B cell (primary cell): ENCODE measurements around the gene RSPO3. TPM values are rescaled to one million over a fixed set of nuclear protein-coding genes. Genes with fewer than 3 reads are reported as not detected.

Source experiments
- ATAC-seq: fragments of 200-7000 bp; cut with Tn5 transposase; one replicate; pipeline ENCODE4 v1.10.0; 2021; ENCODE audit warnings: low read depth, mild to moderate bottlenecking, moderate number of reproducible peaks, moderate library complexity
- CTCF ChIA-PET: fragments of 350-600 bp; sonication (Branson Sonifier 250); formaldehyde crosslinking; loops from one replicate; lab custom pipeline; 2021; ENCODE audit warnings: antibody characterized with exemption, inconsistent platforms; lab: Charles Lee
- POLR2A ChIA-PET: fragments of 350-600 bp; sonication (Branson Sonifier 250); formaldehyde crosslinking; loops from one replicate; lab custom pipeline; 2021; ENCODE audit warnings: antibody characterized with exemption; lab: Charles Lee
- DNase-seq: peaks from one replicate; pipeline ENCODE4 v3.0.0; 2013
- H2AFZ ChIP-seq: 2 replicates; pipeline ENCODE4 v1.6.1; 2012; ENCODE audit warnings: mild to moderate bottlenecking, low read depth, low read length; ENCODE audit not compliant: insufficient read depth, poor library complexity, severe bottlenecking
- H3K27ac ChIP-seq, 2 donors: 1 replicate in 1 of 2; 2 replicates in 1 of 2; pipeline ENCODE4 v1.5.1; 2012 to 2013; ENCODE audit warnings: low read length in 2 of 2, mild to moderate bottlenecking in 2 of 2, moderate library complexity in 1 of 2
- H3K27me3 ChIP-seq, 4 experiments: fragments of 200-600 bp in 1 of 4; sonication (generic) in 1 of 4; replicated peaks in 1 of 4; 1 replicate in 2 of 4; 2 replicates in 2 of 4; pipeline versions ENCODE4 v1.6.1 to v1.7.0; 2013 to 2016; ENCODE audit warnings: low read length in 3 of 4, mild to moderate bottlenecking in 2 of 4, mixed read lengths in 1 of 4, moderate library complexity in 1 of 4; ENCODE audit not compliant: insufficient read depth in 4 of 4, control insufficient read depth in 3 of 4; ENCODE audit errors: control extremely low read depth in 1 of 4
- H3K36me3 ChIP-seq, 2 experiments: replicated peaks in 1 of 2; 1 replicate in 1 of 2; 2 replicates in 1 of 2; pipeline versions ENCODE4 v1.6.1 to v1.7.1; 2013; ENCODE audit warnings: low read length in 1 of 2; ENCODE audit not compliant: insufficient read depth in 2 of 2, control insufficient read depth in 1 of 2; ENCODE audit errors: control extremely low read depth in 1 of 2, extremely low read depth in 1 of 2
- H3K4me1 ChIP-seq, 2 donors: fragments of 200-600 bp in 1 of 2; sonication (generic) in 1 of 2; 1 replicate in 1 of 2; 2 replicates in 1 of 2; pipeline versions ENCODE4 v1.5.1 to v1.6.1; 2013 to 2017; ENCODE audit warnings: low read length in 2 of 2; ENCODE audit not compliant: control insufficient read depth in 2 of 2, insufficient read depth in 2 of 2
- H3K4me2 ChIP-seq: replicated peaks from 2 replicates; pipeline ENCODE3; 2012; ENCODE audit warnings: mild to moderate bottlenecking, low read depth, low read length; ENCODE audit not compliant: poor library complexity, severe bottlenecking
- H3K4me3 ChIP-seq, 5 experiments: fragments of 200-600 bp in 1 of 5; sonication (generic) in 1 of 5; 1 replicate in 3 of 5; 2 replicates in 2 of 5; pipeline versions ENCODE4 v1.5.1 to v1.7.0; 2011 to 2016; ENCODE audit warnings: low read length in 4 of 5, mild to moderate bottlenecking in 4 of 5, low read depth in 2 of 5, control low read depth in 1 of 5, moderate library complexity in 1 of 5; ENCODE audit not compliant: insufficient read depth in 1 of 5; ENCODE audit errors: control extremely low read depth in 1 of 5, extremely low read depth in 1 of 5
- H3K79me2 ChIP-seq: fragments of 200-600 bp; sonication (generic); one replicate; pipeline ENCODE4 v1.6.0; 2016; ENCODE audit warnings: low read length; ENCODE audit not compliant: control insufficient read depth, insufficient read depth
- H3K9ac ChIP-seq: fragments of 200-600 bp; sonication (generic); 2 replicates; pipeline ENCODE4 v1.6.1; 2017; ENCODE audit warnings: mild to moderate bottlenecking, low read length, moderate library complexity
- H3K9me3 ChIP-seq, 3 donors: one replicate each; pipeline versions ENCODE4 v1.6.1 to v1.7.1; 2013; ENCODE audit warnings: low read length in 2 of 3; ENCODE audit not compliant: control insufficient read depth in 2 of 3, insufficient read depth in 1 of 3; ENCODE audit errors: control extremely low read depth in 1 of 3
- H4K20me1 ChIP-seq: 2 replicates; pipeline ENCODE4 v1.6.0; 2012; ENCODE audit warnings: mild to moderate bottlenecking, low read length; ENCODE audit not compliant: insufficient read depth, control insufficient read depth, poor library complexity, severe bottlenecking
- H3K27ac Mint-ChIP-seq: one replicate; pipeline ENCODE4 v1.8.0; 2021; ENCODE audit warnings: mixed read lengths
- H3K27me3 Mint-ChIP-seq: one replicate; pipeline ENCODE4 v1.8.0; 2021; ENCODE audit warnings: mixed read lengths
- H3K4me1 Mint-ChIP-seq: one replicate; pipeline ENCODE4 v1.8.0; 2021; ENCODE audit warnings: mixed read lengths
- H3K4me3 Mint-ChIP-seq: one replicate; pipeline ENCODE4 v1.8.0; 2021; ENCODE audit warnings: mixed read lengths
- H3K9me3 Mint-ChIP-seq: one replicate; pipeline ENCODE4 v1.8.0; 2022; ENCODE audit warnings: mixed read lengths; ENCODE audit not compliant: insufficient read depth
- EZH2 ChIP-seq: IDR thresholded peaks from 2 replicates; pipeline ENCODE4 v1.6.1; 2012; ENCODE audit warnings: borderline replicate concordance, low read depth, mild to moderate bottlenecking, moderate library complexity, low read length; ENCODE audit not compliant: insufficient read depth, poor library complexity, severe bottlenecking
- intact Hi-C: fragments of 100-400 bp; cut with micrococcal nuclease; formaldehyde crosslinking; loops from one replicate; pipeline ENCODE4 v1.10.0; 2022
- polyA plus RNA-seq: library from polyadenylated mRNA; depleted of rRNA; stranded (reverse); fragments of >200 nt; gene quantifications from 2 replicates; pipeline ENCODE4 v1.2.3, GENCODE V29; 2012
- total RNA-seq, 2 donors: library from RNA; stranded (reverse); fragments of 120-200 nt in 1 of 2; gene quantifications; 1 replicate in 1 of 2; 2 replicates in 1 of 2; pipeline versions ENCODE4 v1.2.3 to v1.2.4, GENCODE V29; 2013 to 2022
- TF ChIP-seq, protein P1 (sequence below): fragments of 200-600 bp; IDR thresholded peaks from one replicate; pipeline ENCODE4 v1.8.0; 2022; ENCODE audit warnings: antibody characterized with exemption, mild to moderate bottlenecking

The RSPO3 gene
- total and polyA plus RNA-seq, 2 donors (not counting 1 experiment from before 2014, with no cell fraction given) = not detected

- peaks cover 19% of the 10 kb centered on the region for H3K4me1 Mint-ChIP-seq
- H4K20me1 ChIP-seq = no peaks in the 10 kb centered on the region
- no peak overlapping the region for H2AFZ ChIP-seq
- peaks cover 23% of the 10 kb centered on the region in 2 donors for H3K4me1 ChIP-seq
- no peaks in the 10 kb centered on the region for H3K9me3 Mint-ChIP-seq
- ChIA-PET CTCF (no interaction called here), POLR2A (no interaction called here)
- no peaks in the 10 kb centered on the region for H3K79me2 ChIP-seq
- no peak overlapping the region for H3K4me3 Mint-ChIP-seq
- H3K27me3 Mint-ChIP-seq = peaks cover 21% of the 10 kb centered on the region
- no peak overlapping the region for H3K27ac ChIP-seq
- intact Hi-C loops = no loop called here
- no peak overlapping the region for H3K27ac Mint-ChIP-seq
- no peak for ATAC-seq
- H3K9me3 ChIP-seq = peaks cover 0 to 8% (median 0%) of the 10 kb centered on the region in 3 donors
- TF ChIP-seq EZH2 = no peak
- TF ChIP-seq, protein P1, sequence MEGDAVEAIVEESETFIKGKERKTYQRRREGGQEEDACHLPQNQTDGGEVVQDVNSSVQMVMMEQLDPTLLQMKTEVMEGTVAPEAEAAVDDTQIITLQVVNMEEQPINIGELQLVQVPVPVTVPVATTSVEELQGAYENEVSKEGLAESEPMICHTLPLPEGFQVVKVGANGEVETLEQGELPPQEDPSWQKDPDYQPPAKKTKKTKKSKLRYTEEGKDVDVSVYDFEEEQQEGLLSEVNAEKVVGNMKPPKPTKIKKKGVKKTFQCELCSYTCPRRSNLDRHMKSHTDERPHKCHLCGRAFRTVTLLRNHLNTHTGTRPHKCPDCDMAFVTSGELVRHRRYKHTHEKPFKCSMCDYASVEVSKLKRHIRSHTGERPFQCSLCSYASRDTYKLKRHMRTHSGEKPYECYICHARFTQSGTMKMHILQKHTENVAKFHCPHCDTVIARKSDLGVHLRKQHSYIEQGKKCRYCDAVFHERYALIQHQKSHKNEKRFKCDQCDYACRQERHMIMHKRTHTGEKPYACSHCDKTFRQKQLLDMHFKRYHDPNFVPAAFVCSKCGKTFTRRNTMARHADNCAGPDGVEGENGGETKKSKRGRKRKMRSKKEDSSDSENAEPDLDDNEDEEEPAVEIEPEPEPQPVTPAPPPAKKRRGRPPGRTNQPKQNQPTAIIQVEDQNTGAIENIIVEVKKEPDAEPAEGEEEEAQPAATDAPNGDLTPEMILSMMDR = no peak
- H3K27me3 ChIP-seq = peaks cover 0 to 23% (median 20%) of the 10 kb centered on the region in 4 experiments
- H3K9ac ChIP-seq = no peak overlapping the region
- no peak overlapping the region for H3K4me3 ChIP-seq
- H3K36me3 ChIP-seq = no peaks in the 10 kb centered on the region
- no peak for DNase-seq
- H3K4me2 ChIP-seq = no peak overlapping the region
These were observed 5.7 kb downstream of the RSPO3 start for GRCh38 chr6:127124172-127124571.

DNA sequence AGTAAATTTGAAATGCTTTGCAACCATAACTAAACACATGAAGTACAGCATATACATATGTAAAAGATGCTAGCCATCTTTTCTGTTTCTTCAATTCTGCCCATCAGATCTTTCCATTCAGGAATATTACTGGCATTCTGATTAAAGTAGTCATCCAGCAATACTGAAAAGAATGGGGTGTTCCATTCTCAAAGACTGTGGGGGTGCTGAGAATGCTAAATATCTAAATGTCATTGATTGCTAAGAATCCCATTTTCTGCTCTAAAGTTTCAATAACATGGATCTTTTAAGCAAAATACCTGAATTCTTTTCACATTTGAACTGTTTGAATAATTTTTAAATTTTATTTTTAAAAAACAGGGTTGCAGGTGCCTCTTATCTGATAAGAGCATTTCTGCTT, 6.2 kb downstream of the RSPO3 start:
- Histone ChIP-seq H3K4me2 (no peak overlapping the region), H4K20me1 (no peaks in the 10 kb centered on the region), H3K4me1 (peaks cover 18% of the 10 kb centered on the region in 2 donors), H3K27me3 (peaks cover 0 to 22% (median 16%) of the 10 kb centered on the region in 4 experiments), H3K27ac (no peak overlapping the region), H3K4me3 (no peak overlapping the region), H2AFZ (no peak overlapping the region), H3K79me2 (no peaks in the 10 kb centered on the region), H3K9me3 (peaks cover 0 to 6% (median 0%) of the 10 kb centered on the region in 3 donors), H3K36me3 (no peaks in the 10 kb centered on the region), H3K9ac (no peak overlapping the region)
- ATAC-seq (no peak), DNase-seq (no peak)
- no peak overlapping the region for H3K4me3 Mint-ChIP-seq
- H3K9me3 Mint-ChIP-seq = no peaks in the 10 kb centered on the region
- CTCF ChIA-PET = no interaction called here
- TF ChIP-seq EZH2 = no peak
- TF ChIP-seq, protein P1 = no peak
- peaks cover 16% of the 10 kb centered on the region for H3K4me1 Mint-ChIP-seq
- intact Hi-C loops = no loop called here
- H3K27ac Mint-ChIP-seq = no peak overlapping the region
- H3K27me3 Mint-ChIP-seq = peaks cover 26% of the 10 kb centered on the region
- POLR2A ChIA-PET = no interaction called here
